NCI-H1436 (cell line): ENCODE results near the gene HMOX2.

Experiments
- DNase-seq: peaks from one replicate; lab custom pipeline; 2025; lab: John Stamatoyannopoulos, UW

HMOX2 gene

GRCh38 chr16:4505356-4506147 lies 29.4 kb downstream of the HMOX2 start:
- DNase-seq: no peak

- peak; percentile 52 for DNase-seq
Observed at GRCh38 chr16:4506450-4506849, 30.3 kb downstream of the HMOX2 start.

- DNase-seq: no peak
Observed at GRCh38 chr16:4507588-4508345, 31.6 kb downstream of the HMOX2 start.

GRCh38 chr16:4508806-4509205 lies 32.6 kb downstream of the HMOX2 start:
- DNase-seq: no peak

GRCh38 chr16:4509420-4509819 lies 33.2 kb downstream of the HMOX2 start:
- DNase-seq: no peak

GRCh38 chr16:4510131-4510530 lies 33.9 kb downstream of the HMOX2 start:
- DNase-seq: no peak

- no peak for DNase-seq
Observed at GRCh38 chr16:4510747-4511426, 34.7 kb downstream of the HMOX2 start.

- no peak for DNase-seq
Observed at GRCh38 chr16:4511441-4512082, 35.4 kb downstream of the HMOX2 start.

- no peak for DNase-seq
Observed at GRCh38 chr16:4512473-4512872, 36.3 kb downstream of the HMOX2 start.

GRCh38 chr16:4513086-4513860 lies 37.1 kb downstream of the HMOX2 start:
- DNase-seq: no peak

GRCh38 chr16:4513881-4514280 lies 37.7 kb downstream of the HMOX2 start:
- no peak for DNase-seq

GRCh38 chr16:4514606-4515005 lies 38.4 kb downstream of the HMOX2 start:
- DNase-seq: no peak

GRCh38 chr16:4515611-4516233 lies 39.5 kb downstream of the HMOX2 start:
- no peak for DNase-seq

GRCh38 chr16:4517812-4518680 lies 41.8 kb downstream of the HMOX2 start:
- DNase-seq: no peak

GRCh38 chr16:4519274-4520058 lies 43.3 kb downstream of the HMOX2 start:
- no peak for DNase-seq

GRCh38 chr16:4520913-4521312 lies 44.7 kb downstream of the HMOX2 start:
- no peak for DNase-seq

- DNase-seq: no peak
Observed at GRCh38 chr16:4522051-4522581, 45.9 kb downstream of the HMOX2 start.

GRCh38 chr16:4523686-4524085 lies 47.5 kb downstream of the HMOX2 start:
- no peak for DNase-seq

GRCh38 chr16:4524571-4524970 lies 48.4 kb downstream of the HMOX2 start:
- DNase-seq: no peak
